Sigmoid colon (tissue), 4 donors: ENCODE measurements around the gene TSC22D1.

Experiments used
- CTCF ChIP-seq, 4 experiments: fragments of 450-650 bp in 3 of 4; fragments of 200-600 bp in 1 of 4; IDR thresholded peaks; one replicate each; pipeline ENCODE4 v1.5.1; 2016 to 2019; ENCODE audit warnings: antibody characterized with exemption in 4 of 4, mild to moderate bottlenecking in 3 of 4, moderate library complexity in 2 of 4
- POLR2A ChIP-seq, 2 donors: fragments of 450-650 bp; IDR thresholded peaks; one replicate each; pipeline ENCODE4 v1.6.1; 2016; ENCODE audit warnings: antibody characterized with exemption in 2 of 2, mild to moderate bottlenecking in 2 of 2, moderate library complexity in 2 of 2
- POLR2AphosphoS5 ChIP-seq, 4 donors: sonication (generic); formaldehyde crosslinking; IDR thresholded peaks; one replicate each; pipeline ENCODE4 v1.6.1; 2017; ENCODE audit warnings: antibody characterized with exemption in 4 of 4

GRCh38 chr13:44416301-44416700 lies 159.8 kb downstream of the TSC22D1 start:
- TF ChIP-seq CTCF (IDR thresholded peaks at IDR 0.05) (no peak), POLR2AphosphoS5 (IDR thresholded peaks at IDR 0.05) (no peak), POLR2A (IDR thresholded peaks at IDR 0.05) (no peak)
